ENCODE measurements around the gene RHOF.

The RHOF gene

DNA sequence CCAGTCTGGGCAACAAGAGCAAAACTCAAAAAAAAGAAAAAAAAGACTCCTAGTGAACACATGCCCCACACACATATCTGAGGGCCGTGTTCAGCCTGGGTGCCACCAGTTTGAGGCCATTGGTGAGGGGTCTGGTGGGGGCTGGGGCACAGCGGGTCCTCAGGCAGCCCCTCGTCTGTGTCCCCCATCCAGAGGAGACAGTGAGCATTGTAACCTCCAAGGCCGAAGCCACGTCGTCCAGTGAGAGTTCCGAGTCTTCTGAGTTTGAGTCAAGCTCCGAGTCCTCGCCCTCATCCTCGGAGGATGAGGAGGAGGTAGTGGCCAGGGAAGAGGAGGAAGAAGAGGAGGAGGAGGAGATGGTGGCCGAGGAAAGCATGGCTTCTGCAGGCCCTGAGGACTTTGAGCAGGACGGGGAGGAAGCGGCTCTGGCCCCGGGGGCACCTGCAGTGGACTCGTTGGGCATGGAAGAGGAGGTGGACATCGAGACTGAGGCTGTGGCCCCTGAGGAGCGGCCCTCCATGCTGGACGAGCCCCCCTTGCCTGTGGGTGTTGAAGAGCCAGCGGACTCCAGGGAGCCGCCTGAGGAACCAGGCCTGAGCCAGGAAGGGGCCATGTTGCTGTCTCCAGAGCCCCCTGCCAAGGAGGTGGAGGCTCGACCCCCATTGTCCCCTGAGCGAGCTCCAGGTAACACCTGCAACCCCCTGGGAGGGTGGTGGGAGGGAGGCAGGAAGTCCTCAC lies 25.9 kb upstream of the RHOF start:
- no peak for DNase-seq (ENCODE audit: low spot score)

DNA sequence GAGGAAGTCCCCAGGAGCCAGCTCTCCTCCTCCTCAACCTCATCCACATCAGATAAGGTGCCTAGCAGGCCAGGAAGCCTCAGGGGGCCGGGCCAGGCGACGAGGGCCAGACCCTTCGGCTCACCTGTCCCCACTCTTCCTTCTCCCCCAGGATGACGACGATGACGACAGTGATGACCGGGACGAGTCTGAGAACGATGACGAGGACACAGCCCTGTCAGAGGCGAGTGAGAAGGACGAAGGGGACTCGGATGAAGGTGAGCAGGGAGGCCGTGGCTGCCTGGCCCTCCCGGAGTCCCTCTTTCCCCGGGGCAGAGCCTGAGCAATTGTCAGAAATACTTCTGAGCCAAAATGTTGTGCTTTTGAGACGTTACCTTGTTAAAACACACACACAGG lies 24.2 kb upstream of the RHOF start:
- no peak for DNase-seq (ENCODE audit: low spot score)

DNA sequence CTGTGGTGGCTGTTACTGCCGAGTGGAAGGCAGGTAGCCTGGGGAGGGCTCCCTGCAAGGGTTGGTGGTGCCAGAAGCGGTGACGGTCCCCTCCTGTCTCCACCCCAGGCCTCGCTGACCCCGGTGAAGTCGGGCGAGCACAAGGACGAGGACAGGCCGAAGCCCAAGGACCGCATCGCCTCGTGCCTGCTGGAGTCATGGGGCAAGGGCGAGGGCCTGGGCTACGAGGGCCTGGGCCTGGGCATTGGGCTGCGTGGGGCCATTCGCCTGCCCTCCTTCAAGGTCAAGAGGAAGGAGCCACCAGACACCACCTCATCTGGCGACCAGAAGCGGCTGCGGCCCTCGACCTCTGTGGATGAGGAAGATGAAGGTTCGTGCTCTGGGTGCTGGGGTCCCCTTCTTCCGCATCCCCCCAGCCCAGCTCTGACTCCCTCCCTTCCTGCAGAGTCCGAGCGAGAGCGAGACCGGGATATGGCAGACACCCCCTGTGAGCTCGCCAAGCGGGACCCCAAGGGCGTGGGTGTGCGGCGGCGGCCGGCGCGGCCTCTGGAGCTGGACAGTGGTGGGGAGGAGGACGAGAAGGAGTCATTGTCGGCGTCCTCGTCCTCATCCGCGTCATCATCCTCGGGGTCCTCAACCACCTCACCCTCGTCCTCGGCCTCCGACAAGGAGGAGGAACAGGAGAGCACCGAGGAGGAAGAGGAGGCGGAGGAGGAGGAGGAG lies 23.6 kb upstream of the RHOF start:
- DNase-seq (ENCODE audit: low spot score): no peak

DNA sequence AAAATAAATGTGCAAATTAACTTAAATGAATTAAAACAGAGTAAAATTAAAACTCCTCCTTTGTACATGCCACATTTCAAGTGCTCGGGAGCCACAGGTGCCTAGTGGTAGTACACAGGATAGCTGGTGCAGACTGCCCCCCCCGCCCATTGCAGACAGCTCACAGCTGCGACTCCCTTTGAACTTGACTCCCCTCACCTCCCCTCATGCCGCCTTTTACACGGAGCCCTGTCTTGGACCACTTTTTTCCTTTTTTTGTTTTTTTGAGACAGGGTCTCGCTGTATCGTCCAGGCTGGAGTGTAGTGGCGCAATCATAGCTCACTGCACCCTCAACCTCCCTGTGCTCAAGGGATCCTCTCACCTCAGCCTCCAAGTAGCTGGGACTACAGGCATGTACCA lies 21.8 kb upstream of the RHOF start:
- DNase-seq (ENCODE audit: low spot score): no peak

- DNase-seq (ENCODE audit: low spot score): no peak
Measured at GRCh38 chr12:121814429-121815119, 21.1 kb upstream of the RHOF start.

DNA sequence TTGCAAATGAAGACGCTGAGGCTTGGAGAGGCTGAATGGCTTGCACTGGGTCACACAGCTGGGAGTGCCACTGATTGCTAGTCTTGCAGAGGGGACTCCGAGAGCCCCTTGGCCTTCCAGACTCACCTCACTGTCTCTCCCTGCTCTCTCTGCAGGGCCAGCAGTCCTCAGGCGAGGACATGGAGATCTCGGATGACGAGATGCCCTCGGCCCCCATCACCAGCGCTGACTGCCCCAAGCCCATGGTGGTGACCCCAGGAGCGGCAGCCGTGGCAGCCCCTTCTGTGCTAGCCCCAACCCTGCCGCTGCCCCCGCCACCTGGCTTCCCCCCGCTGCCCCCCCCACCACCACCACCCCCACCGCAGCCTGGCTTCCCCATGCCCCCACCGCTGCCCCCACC lies 20.5 kb upstream of the RHOF start:
- no peak for DNase-seq (ENCODE audit: low spot score)

DNA sequence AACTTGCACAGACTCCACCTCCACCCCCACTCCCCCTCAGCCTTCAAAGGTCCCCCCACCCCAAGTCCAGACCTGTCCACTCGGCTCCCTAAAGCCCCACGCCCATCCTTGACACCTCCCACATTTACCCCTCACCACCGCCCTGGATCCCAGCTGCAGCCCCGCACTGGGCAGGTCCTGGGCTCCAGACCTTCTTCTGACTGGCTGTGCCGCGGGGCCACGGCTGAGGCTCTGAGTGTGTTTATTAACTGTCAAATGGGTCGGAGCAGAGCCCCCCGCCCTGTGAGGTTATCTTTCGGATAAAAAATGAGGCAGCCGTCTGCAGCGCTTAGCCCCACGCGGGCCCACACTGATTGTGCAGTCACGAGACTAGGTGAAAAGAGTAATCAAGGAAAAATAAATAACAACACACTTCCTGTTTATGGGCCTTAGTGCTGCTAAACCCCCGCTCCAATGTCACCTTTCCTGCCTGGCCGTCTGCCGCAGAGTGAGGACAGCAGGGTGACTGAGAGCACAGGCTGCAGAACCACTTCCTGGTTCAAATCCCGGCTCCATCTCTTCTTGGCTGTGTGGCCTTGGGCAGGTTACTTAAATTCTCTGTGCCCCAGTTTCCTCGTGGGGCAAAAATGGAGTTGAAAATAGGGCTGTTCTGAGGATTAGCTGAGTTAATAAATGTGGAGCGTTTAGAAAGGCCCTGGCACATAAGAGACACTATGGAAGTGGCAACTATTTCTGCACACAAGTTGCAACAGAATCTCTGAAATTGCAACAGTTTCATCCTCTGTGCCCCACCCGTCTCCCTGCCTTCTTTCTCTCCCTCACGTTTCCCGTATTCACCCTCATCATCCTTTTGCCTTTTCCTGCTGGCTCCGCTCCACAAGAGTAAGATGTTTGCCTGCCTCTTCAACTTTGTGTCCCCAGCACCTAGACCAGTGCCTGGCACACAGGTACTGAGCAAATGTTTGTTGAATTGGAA lies 19.7 kb upstream of the RHOF start:
- no peak for DNase-seq (ENCODE audit: low spot score)

GRCh38 chr12:121812320-121812871 lies 18.9 kb upstream of the RHOF start:
- no peak for DNase-seq (ENCODE audit: low spot score)

DNA sequence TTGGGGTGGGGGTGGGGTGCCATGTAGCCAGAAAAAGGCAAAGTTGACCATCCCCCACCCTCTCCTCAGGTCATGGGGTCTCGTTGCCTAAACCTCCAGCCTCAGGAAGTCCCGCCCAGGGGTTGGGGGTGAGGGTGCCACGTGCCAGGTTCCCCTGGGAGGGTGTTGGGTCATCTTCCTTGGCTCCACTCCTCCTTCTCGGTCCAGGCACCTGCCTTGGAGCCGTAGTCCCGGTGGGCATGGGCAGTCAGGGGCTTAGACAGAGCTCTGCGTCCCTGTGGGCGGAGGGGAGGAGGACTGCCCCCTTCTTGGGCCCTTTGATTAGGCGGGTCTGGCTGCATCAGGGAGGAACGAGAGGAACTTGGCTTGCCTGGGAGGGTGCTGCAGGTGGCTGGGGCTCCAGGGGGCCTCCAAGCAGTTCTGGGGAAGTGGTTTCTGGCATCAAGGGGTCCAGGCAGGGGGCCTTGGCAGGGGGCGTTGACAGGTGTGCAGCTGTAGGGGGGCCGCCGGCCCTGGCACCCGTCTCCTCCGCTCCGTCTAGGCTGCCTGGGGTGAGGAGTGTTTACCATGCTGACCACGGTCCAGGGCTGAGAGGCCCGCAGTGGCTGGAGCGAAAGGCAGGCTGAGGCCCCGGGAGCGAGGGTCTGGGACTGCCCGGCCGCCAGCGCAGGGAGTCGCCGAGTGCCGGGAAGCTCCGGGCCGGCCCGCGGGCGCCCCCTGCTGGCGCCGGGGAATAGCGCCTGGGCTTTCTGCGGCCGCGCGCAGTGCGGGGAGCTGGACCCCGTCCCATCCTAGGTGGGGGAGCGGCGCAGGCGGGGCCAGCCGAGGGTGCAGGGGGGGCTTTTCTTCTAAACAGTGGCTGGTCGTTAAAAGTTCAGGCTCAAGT lies 18.2 kb upstream of the RHOF start:
- DNase-seq (ENCODE audit: low spot score): peak; percentile 58

DNA sequence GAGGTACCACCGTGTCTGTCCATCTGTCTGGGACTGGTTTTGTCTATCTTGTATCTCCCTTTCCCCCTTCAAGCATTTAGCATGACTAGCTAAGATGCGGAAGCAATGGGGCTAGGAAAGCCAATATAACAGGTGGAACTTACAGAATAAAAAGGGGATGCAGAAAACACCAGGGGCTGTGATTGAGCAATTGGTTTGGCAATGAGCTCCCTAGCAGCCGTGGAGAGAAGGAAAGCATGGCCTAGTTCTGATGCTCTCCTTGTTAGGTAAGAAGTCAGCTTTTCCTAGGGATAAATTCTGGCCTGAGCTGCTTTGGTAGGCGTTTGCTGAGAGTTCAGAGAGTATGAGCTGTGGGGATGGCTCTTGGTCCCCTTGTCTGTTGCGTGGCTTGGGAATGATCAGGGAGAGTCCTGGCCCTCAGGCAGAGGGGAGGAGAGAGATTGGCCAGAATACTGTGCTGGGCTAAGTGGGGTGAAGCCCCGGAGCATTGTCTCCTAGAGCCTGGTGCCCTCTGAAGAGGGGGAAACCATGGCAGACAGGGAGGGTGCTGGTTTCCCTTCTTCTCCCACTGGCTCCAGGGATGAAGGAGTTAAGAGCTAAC lies 17.4 kb upstream of the RHOF start:
- DNase-seq (ENCODE audit: low spot score): no peak

DNA sequence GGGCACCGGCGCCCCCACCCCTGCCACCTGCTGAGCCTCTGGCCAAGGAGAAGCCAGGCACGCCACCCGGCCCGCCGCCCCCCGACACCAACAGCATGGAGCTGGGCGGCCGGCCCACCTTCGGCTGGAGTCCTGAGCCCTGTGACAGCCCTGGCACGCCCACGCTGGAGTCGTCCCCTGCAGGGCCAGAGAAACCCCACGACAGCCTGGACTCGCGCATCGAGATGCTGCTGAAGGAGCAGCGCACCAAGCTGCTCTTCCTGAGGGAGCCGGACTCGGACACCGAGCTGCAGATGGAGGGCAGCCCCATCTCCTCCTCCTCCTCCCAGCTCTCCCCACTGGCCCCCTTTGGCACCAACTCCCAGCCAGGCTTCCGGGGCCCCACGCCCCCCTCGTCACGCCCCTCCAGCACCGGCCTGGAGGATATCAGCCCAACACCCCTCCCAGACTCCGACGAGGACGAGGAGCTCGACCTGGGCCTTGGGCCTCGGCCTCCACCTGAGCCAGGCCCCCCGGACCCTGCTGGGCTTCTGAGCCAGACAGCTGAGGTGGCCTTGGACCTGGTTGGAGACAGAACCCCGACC lies 16.8 kb upstream of the RHOF start:
- no peak for DNase-seq (ENCODE audit: low spot score)

DNA sequence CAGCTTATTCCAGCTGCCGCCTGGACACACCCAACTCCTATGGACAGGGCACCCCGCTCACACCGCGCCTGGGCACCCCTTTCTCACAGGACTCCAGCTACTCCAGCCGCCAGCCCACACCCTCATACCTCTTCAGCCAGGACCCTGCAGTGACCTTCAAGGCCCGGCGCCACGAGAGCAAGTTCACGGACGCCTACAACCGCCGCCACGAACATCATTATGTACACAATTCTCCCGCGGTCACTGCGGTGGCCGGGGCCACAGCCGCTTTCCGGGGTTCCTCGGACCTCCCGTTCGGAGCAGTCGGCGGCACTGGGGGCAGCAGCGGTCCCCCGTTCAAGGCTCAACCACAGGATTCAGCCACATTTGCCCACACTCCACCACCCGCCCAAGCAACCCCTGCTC lies 16.2 kb upstream of the RHOF start:
- DNase-seq (ENCODE audit: low spot score): no peak

DNA sequence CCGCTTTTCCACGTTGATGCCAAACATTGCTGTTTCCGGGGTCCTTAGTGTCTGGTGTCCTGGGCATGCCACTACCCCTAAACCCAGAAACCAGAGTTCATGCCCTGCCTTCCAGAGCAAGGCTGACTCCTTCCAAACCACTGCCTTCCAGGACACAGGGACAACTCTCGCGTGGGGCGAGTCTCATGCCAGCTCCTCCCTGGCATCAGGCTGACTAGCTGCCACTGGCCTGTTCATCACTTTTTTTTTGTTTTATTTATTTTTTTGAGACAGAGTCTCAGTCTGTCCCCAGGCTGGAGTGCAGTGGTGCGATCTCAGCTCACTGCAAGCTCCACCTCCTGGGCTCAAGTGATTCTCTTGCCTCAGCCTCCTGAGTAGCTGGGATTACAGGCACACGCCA lies 15.1 kb upstream of the RHOF start:
- no peak for DNase-seq (ENCODE audit: low spot score)

GRCh38 chr12:121807642-121808347 lies 14.3 kb upstream of the RHOF start:
- DNase-seq (ENCODE audit: low spot score): no peak

DNA sequence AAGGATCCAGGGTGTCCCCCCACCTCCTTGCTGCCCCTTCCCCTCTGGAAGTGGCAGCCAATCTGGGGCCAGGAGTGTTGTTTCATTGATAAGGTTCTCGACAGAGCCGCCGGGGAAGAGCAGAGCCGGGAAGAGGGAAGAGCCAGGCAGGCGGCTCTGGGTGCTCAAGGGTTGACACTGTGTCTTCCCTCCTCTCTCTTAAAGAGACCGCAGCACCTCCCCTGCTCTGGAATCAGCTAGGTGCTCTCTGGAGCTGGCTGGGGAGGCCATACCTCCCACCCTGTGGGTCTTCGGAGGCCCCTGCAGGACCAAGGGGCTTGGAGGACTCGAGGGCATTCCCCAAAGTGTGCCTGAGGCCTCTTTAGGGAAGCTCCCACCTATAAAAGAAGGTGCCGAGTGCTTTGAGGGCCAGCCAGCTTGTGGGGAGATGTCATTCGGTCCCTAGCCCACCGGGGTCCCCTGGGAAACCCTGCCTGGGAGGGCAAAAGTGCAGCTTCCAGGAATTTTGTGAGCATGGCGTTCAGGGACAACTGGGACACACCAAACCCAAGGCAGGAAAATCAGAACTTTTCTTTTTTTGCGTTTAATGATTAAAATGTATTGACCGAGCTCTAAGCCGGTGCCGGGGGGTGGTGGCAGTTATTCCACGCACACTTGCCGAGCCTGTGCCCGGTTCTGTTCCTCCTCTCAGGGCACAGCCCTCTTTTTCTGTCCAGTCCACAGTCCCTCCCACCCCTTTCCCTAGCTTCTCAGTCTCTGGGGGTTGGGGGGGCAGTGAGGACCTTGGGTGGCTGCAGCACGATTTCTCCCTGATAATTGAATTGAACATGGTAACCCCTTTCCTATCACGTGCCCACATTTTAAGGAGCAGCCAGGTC lies 13.3 kb upstream of the RHOF start:
- DNase-seq (ENCODE audit: low spot score): no peak

DNA sequence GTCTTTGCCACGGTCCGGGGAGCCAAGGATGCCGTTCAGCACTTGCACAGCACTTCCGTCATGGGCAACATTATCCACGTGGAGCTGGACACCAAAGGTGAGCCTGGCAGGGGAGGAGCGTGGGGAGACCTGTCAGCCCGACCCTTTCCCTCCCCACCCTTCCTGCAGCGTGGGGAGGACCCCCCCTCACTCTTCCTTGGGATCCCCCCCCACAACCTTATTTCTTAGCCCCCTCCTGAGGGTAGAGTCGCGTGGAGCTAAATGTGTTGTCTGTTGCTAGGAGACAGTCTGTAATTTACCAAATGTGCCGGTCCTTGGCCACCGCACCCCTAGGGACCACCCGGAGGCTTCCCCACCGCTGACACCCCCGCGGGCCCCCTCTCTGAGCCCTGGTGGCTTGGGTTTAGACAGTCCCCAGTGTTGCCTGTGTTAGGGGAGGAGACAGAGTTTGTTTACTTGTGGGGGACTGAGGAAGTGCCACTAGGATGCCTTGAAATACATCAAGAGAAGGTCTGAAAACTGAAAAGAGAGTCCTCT lies 12.6 kb upstream of the RHOF start:
- no peak for DNase-seq (ENCODE audit: low spot score)

DNA sequence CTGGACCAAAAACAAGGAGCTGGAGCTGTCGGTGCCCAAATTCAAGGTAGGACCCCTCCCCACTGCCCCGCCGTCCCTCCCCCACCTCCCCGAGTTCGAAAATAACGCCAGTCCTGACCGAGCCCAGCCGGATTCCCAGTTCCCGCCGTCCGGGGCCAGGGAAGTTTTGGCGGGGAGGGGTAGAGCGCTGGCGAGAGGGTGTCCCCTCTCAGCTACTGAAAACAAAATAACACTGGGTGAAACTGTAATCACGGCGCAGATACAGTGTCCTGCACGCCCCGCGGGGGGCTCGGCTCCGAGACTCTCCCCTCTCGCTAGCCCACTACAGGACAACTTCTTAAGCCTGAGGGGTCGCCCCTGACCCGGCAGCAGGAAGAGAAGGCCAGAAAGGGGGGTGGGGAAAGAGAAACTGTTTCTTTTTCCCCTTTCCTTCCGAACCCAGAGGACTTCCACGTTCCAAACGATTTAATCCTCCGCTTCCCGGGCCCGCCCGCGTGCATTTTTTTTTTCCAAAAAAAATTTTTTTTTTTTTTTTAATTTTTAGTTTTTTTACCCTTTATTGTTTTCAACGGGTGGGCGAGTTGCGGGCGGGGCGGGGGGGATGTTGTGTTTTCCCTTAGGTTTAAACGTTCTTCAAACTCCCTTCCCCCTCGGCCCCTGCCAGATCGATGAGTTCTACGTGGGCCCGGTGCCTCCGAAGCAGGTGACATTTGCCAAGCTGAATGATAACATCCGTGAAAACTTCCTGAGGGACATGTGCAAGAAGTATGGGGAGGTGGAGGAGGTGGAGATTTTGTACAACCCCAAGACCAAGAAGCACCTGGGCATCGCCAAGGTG lies 11.9 kb upstream of the RHOF start:
- DNase-seq (ENCODE audit: low spot score): no peak
